HG02588 (cell line): ENCODE measurements around the gene ALX4.

Source experiments
- ATAC-seq: cut with Tn5 transposase; IDR thresholded peaks from one replicate; pipeline ENCODE4 v1.9.1; 2021; ENCODE audit warnings: mild to moderate bottlenecking, moderate library complexity; ENCODE audit not compliant: unreplicated experiment

ALX4 gene

GRCh38 chr11:44335919-44336318 lies 26.0 kb upstream of the ALX4 start:
- ATAC-seq, result no peak

- ATAC-seq, result no peak
These were observed 25.3 kb upstream of the ALX4 start for GRCh38 chr11:44335052-44335760.

DNA sequence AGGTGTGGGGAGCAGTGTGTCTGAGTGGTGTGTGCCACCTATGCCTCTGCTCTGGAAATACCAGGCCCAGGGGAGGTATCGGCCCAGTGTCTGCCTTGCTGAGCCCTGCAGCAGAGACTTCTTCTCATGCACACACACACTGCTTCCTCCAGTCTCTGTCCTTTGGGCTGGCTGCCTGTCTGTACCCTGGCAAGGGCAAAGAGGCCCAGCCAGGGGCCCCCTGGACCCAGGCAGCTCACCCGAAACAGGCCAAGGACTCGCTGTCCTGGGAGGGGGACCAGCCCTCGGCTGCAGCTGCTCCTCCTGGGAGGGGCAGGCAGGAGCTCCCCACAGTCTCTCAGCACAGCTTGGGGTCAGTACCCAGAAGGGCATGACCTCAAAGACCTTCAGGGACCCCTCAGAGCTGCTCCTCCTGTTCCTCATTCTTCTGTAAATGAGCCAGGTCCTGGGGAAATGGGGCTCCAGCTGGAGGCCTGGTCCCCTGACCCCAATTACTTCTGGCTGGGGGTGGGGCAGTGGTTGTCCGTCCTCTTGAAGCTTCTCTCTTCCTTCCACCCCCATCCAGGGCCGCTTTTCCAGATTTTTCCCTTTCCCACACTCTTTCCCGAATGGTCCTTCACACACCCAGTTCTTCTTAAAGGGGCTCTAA lies 24.5 kb upstream of the ALX4 start:
- ATAC-seq, result no peak

GRCh38 chr11:44333271-44334218 lies 23.6 kb upstream of the ALX4 start:
- ATAC-seq, result no peak

DNA sequence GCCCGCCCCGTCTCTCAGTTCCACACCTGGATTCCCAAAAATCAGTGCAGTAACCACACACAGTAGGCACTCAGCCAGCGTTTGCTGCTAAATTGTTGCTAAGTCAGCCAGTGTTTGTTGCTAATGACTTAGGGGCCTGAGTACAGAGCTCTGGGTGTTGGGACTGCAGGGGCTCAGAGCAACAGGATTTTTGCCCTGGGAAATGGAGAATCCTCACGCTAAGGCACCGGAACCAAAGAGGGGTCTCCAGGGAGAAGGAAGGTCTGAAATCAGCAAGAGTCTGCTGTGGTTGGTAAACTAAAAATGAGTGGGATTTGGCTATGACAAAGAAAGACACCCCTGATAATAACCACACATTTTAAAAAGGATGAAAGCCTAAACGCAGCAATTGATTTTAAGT lies 22.7 kb upstream of the ALX4 start:
- ATAC-seq, result no peak

DNA sequence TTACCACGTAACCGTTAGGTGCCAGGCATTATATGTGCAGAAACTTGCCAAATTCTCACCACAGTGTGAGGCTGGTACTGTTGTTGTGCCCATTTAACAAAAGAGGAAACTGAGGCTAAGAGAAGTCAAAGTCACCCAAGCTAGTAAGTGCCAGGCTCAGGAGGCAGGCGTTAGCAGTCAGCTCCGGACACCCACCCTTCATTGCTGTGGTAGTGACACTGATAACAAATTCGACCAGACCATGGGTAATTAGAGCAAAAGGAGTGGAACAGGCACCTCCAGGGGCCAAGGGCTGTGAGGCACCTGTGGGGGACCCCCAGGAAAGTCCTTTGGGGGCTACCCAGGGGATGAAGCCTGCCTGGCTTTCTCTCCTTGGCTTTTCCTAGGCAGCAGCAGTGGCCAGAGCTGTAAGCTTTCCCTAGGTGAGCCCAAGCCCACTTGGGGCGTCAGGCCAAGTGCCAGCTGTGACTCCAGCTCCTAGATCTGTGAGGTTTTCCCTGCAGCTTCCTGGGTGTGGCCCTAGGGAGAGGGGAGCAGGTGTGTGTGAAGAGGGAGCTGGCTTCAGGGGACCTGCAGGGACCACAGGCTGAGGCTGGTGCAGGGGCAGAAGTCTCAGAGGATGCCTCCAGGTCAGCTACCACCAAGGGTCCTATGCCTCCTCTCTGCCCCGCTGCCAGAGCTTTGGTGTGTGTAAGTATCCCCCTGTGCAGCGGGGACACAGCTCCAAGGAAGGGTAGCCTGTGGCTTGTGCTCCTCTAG lies 19.7 kb upstream of the ALX4 start:
- ATAC-seq, result no peak

GRCh38 chr11:44328138-44328660 lies 18.3 kb upstream of the ALX4 start:
- no peak for ATAC-seq

- ATAC-seq, result no peak
These were observed 17.8 kb upstream of the ALX4 start for GRCh38 chr11:44327730-44328129.

DNA sequence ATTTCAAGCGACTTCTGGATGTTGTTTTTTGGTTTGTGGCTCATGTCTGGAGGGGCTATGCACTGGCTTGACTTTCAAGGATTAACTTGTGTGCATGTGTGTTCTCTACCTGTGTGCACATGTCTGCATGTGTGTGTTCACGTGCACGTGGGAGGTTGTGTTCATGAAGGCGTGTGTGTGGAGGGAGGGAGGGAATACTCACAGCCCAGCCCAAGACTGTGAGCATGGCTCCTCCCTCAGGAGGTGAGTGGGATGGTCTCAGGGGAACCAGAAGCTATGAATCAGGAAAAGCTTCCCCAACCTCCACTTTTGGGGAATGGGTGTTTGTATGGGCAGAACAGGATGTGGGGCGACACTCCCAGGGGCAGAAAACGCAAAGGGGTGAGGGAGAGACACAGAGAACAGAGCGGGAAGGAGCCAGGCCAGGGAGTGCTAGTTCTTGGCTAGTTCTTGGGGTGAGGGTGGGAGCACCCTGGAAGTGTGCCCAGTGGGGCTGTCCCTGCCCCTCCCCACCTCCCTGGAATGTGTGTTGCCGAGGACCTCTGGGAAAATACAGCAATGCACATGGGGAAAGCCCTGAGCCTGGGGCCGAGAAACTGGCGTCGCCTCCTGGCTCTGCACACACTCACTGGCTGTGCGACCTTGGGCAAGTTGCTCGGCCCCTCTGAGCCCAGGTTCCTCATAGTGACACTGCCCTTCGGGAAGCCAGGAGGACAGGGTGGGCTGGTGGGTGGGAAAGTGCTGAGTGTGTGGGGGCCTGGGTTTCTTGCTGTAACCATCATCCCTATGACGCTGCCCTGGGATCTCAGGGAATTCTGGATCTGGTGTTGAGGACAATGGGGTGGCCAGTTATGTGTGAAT lies 16.9 kb upstream of the ALX4 start:
- no peak for ATAC-seq

- no peak for ATAC-seq
These were observed 15.8 kb upstream of the ALX4 start for GRCh38 chr11:44325698-44326097.

- ATAC-seq, result no peak
These were observed 15.0 kb upstream of the ALX4 start for GRCh38 chr11:44324749-44325525.

- no peak for ATAC-seq
These were observed 14.3 kb upstream of the ALX4 start for GRCh38 chr11:44324222-44324621.

GRCh38 chr11:44322243-44322642 lies 12.3 kb upstream of the ALX4 start:
- ATAC-seq, result no peak

DNA sequence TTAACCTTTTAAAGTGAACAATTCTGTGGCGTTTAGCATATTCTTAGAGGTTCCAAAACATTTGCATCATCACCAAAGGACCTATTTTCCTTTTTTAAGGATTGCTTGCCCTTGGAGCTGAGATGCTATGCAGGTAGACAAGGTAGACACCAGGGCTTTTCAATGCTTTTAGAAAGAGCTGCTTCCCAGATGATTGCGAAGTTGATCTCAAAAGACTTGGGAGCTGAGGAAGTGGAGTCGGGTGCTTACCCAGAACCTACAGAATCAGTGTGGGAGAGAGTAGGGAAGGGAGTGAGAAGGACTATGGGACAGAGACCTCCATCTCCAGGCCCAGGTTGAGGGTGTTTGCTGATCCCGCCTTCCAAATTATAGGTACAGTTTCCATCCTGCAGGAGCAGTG lies 11.1 kb upstream of the ALX4 start:
- ATAC-seq, result no peak

- no peak for ATAC-seq
These were observed 10.5 kb upstream of the ALX4 start for GRCh38 chr11:44320289-44320973.

DNA sequence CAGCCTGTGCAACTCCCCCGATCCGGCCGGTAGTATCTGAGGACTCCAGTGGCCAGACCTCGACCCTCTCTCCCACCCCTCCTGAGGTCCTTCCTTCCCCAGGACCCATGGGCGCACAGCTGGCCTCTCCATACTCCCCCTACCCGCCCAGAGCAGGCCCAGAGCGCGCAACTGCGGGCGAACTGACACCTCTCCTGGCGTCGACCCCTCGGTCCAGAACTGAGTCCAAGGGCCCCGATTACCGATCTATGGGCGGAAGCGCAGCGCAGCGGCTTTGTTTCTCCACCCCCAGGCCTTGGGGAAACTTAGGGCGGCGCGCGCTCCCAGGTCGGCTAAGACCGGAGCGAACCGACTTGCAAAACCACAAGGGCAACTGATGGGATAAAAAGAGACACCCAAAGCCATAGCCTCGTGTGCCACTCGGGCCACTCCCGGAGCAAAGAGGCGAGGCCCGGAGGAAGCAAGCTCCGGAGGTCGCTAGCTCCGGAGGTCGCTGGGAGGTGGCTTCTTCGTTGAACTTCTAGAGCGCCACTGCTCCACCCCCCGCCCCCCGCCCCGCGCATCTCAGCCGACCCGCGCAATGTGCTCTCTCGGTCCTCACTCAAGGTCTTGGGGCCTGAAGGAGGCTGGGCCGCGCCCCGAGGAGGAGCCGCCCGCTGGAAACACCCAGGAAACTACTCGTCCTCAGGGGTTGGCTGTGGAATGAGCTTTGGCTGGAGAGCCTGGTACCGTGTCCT lies 9.8 kb upstream of the ALX4 start:
- ATAC-seq, result no peak

DNA sequence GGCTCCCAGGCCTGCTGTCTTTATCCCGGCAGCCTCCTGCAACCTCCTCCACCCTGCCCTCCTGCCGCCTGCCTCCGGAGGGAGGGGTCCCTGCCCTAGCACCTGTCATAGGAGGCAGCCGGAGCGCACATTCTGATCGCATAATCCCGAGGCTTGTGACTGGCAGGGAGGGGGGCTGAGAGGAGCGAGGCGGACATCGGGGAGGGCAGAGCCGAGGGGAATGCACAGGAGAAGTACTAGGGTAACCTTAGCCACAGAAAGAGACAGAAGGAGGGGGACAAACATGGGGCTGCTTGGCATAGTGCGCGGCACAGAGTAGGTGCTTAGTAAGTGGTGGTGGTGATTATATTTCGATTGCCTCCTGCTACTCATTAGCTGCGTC lies 9.2 kb upstream of the ALX4 start:
- ATAC-seq, result no peak

DNA sequence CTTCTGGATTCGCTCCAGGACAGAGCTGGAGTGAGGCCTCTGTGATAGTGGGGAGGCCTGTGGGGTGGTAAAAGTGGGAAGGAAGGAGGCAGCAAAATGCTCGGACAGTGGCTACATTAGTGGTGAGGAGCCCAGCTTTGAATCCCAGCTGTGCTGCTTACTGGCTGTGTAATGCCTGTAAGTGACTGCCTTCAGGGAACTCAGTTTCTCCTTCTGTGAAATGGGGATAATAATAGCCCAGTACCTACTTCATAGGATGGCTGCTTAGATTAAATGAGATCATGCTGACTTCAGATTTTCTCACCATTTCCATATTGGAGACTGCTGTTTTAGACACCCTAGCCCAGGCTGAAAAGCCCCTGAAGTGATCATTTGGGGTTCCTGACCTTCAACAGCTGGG lies 8.4 kb upstream of the ALX4 start:
- no peak for ATAC-seq
